Measurements from ENCODE around the gene FAM111B.
"Not testable (repeated sequence)": the region's sequence is repeated elsewhere in the genome, so short reads cannot be mapped to it uniquely, and the experiment has no call there.

Gene FAM111B

DNA sequence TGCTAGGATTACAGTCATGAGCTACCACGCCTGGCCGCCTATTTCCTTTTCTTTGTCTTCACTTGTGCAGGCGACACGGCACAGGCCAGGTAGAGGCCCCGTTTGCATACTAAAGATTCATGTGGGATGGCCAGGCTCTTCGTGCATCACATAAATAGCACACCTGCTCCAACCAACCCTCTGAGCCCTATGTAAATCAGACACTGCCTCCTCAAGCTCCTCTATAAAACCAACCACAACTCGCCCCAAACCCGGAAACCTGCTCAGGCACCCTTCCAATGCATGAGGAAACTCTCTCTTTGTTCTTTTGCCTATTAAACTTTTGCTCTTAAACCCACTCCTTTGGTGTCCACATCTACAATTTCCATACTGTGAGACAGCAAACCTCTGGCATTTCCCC is 9.1 kb upstream of the FAM111B start:
- DNase-seq (ENCODE audit: low read depth, low spot score) = not testable (repeated sequence)

DNA sequence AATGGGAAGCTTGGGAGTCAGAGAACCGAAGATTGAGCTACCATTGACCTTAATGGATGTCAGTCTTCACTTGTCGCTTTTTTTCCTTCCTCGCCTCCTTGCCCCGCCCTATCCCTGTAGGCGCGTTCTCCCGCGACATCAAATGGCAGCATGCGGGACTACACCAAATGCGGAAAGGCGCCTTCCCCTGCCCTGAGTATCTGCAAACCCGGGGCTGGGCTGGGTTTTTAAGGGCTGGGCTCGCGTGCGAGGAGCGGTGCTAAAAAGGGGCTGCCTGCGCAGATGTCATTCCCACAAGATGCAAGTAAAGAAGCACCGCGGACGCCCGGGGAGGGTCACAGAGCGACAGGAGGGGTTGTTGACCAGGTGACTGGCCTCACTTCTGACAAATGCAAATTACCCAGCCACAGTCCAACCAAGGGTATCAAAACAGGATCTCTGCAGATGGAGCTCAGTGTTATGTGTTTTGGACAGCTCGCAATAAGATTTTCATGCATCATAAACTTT is 4.7 kb upstream of the FAM111B start:
- DNase-seq (ENCODE audit: low read depth, low spot score) = peak; percentile 59

DNA sequence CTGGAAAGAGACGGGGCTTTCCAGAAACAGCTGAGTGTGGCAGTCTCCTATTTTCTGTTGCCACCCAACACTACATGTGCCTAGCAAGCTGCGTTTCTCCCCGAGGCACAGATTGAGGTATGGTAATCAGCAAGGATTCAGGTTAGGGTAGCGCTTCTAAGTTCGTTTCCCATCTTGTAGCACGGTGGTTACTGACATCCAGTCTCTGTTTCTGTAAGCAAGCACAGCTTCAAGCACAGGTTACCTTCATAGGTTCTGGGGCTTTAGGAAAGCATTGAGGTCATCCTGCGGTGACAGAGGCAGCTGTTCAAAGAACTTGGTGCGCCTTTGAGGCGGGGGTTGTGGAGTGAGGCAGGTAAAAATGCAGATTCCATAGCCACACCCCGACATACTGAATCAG is 684 bp downstream of the FAM111B start:
- DNase-seq (ENCODE audit: low read depth, low spot score) = not testable (repeated sequence)

DNA sequence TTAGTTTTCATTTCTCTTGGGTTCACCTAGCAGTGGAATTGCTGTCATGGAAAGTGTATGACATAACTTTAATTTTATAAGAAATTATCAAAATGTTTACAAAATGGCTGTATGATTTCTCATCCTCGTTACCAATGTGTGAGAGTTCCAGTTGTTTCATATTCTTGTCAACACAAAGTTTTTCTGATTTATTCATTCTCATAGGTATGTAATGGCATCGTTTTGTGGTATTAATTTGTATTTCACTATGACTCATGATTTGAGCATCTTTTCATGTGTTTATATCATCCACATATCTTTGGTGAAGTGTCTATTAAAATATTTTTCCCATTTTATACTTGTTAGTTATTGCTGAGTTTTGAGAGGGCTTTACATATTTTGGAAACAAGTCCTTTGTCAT is 5.5 kb downstream of the FAM111B start:
- no peak for DNase-seq (ENCODE audit: low read depth, low spot score)

DNA sequence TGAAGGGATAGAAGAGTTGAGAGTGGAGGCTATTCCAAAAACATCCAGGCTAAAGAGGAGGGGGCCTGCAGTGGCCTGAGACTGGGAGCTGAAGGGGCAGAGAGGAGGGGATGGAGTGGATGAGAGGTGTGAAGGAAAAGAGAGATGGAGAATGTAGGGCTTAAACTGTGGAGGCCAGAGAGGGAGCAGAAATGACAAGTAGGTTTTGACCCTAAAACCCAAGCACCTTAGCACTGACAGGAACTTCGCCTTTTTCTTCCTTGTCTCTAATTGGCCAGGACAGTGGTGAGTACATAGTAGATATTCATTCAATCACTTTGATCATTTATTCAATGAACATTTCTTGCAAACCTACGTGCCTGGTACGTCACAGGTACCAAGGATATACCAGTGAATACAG is 7.3 kb downstream of the FAM111B start:
- no peak for DNase-seq (ENCODE audit: low read depth, low spot score)

DNA sequence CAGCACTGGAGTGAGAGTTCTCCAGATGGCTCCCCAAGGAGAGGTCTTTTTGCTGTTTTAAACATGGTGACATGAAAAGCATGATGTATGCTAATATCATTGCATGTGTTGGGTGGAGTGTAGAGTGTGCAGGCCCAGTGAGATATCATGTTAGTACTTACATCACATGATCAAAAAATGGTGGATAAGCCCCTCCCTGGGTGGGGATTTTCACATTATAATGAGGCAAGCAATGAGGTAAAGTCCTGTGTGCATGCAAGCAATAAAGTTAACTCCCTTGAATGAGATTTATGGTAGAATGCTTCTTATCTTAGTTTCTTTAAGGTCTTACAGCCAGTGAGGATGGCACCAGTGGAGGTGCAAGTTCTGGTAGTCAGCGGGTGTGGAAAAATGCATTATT is 8.5 kb downstream of the FAM111B start:
- no peak for DNase-seq (ENCODE audit: low read depth, low spot score)

DNA sequence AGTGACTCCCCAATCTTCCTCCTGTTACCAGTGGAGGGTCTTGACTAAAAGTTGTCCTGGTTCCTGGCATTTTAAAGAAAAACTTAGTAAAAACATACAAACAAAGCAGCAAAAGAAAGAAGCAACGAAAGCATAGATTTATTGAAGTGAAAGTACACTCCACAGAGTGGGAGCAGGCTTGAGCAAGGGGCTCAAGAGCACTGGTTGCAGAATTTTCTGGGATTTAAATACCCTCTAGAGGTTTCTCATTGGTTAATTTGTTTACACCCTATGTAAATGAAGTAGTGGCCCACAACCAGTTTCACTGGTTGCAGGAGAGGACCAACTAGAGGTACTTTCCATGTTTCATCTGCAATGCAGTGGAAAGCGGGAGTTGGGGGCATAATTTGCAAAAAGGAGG is 10.7 kb downstream of the FAM111B start:
- DNase-seq (ENCODE audit: low read depth, low spot score) = no peak

DNA sequence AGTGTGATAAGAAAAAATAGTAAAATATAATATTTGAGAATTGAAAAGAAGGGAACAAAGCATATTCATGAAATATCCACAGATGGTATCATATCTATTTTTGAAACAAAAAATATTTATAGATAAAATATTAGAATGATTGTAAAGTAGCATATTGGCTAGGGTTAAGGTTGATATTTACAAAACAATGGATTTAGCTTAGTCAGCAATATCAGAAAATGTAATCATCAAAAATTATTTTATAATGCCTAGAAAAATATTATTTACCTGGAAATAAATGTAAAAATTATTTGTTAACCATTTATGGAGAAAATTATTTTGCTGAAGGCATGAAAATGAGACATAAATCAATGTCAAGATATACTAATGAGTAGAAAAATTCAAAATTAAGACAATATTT is 12.8 kb downstream of the FAM111B start:
- no peak for DNase-seq (ENCODE audit: low read depth, low spot score)

DNA sequence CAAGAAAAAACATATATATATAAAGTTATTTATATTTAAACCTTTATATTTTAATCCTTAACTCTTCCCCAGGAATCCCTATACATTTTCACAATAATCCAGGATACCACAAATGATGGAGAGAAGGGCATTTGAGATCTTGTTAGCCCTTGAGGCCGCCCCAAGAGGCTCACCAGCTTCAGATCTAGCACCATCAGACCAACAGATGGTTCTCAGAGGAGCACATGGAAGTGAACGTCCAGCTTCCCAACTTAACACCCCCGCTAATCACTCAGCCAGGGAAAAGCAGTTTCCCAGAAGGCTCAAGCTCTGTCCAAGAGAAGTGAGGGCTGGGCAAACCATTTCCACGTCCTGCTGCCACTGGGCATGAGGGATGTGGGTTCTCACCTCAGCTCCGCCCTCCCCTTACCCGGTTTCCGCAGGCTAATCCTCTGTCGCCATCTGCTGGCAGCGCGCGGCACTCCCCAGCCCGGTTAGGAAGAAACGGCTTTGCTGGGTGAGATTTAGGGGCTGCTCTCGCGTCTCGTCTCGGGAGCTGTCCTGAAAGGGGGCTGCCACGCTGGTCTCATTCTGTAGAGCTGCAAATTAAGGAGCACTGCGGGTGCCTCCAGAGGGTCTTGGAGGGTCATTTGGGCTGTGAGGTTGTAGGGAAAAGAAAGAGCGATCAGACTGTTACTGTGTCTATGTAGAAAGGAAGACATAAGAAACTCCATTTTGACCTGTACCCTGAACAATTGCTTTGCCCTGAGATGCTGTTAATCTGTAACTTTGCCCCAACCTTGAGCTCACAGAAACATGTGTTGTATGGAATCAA is 28.8 kb downstream of the FAM111B start:
- DNase-seq (ENCODE audit: low read depth, low spot score) = peak; percentile 30

DNA sequence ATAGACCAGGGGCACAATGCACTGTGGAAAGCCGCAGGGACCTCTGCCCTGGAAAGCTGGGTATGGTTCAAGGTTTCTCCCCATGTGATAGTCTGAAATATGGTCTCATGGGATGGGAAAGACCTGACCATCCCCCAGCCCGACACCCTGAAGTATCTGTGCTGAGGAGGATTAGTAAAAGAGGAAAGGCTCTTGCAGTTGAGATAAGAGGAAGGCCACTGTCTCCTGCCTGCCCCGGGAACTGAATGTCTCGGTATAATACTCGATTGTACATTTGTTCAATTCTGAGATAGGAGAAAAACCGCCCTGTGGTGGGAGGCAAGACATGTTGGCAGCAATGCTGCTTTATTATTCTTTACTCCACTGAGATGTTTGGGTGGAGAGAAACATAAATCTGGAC is 29.5 kb downstream of the FAM111B start:
- DNase-seq (ENCODE audit: low read depth, low spot score) = not testable (repeated sequence)

DNA sequence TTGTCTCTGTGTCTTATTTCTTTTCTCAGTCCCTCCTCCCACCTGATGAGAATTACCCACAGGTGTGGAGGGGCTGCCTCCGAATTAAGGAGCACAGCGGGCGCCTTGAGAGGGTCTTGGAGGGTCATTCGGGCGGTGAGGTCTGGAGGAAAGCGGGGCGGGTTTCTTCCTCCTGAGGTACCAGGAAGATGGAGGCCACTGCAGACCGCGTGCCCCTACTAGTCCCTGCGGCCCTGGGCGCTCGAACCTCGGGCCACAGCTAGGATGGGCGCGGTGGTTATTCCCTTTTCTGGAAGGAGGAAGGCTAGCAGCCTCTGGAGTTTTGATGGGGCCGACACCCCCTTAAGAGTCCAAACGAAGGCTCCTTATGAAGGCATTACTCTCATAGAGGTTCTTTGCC is 30.2 kb downstream of the FAM111B start:
- no peak for DNase-seq (ENCODE audit: low read depth, low spot score)

DNA sequence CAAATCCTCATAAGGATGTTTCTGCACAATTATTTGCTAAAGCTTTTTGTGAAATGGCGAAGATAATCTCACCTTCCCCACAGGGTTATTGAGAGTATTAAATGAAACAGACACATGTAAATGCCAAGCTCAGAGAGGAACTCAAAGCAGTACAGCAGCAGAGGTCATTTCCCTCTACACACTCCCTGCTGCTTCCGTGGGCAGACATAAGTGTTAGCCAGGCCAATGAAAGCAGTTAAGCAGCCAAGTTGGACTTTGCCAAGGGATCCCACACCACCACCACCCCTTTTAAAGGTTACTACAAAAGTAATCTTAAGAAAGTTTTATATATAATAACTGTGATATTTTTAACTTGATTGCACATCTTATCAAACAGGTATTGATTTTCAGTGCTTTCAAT is 31.6 kb downstream of the FAM111B start:
- no peak for DNase-seq (ENCODE audit: low read depth, low spot score)

DNA sequence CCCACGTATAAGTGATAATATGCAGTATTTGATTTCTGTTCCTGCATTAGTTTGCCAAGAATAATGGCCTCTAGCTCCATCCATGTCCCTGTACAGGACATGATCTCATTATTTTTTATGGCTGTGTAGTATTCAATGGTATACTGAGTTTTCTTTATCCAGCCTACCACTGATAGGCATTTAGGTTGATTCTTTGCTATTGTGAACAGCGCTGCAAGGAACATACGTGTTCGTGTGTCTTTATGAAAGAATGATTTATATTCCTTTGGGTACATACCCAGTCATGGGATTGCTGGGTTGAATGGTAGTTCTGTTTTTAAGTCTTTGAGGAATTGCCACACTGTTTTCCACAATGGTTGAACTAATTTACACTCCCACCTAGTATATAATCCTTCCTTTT is 34.2 kb downstream of the FAM111B start:
- no peak for DNase-seq (ENCODE audit: low read depth, low spot score)

DNA sequence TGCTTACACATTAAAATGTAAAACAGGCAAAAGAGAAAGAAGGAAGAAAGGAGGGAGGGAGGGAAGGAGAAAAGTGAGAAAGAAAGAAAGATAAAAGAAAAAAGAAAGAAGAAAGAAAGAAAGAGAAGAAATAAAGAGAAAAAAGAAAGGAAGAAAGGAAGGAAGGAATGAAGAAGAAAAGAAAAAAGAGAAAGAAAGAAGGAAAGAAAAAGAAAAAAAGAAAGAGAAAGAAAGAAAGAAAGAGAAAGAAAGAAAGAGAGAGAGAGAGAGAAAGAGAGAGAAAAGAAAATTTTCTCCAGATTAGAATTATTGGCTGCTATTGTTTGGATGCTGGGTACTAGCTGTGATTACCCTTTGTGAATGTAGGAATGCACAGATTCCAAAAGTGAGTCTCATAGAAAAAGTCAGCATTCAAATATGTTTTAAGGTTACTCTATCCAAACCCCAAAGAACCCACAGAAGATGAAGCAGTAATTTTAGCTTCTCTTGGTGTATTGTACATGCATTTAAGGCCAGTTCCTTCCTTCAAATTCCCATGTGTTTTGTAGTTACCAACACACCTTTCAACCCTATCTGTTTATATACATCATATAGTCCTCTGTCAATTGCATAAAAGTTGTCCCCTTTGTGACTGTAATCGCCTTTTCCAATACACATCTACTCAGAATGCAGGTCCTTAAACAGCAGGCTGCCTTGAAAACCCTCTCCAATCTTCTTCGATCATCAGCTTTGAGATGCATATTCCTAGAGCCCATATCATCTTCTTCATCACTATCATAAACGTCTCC is 34.8 kb downstream of the FAM111B start:
- no peak for DNase-seq (ENCODE audit: low read depth, low spot score)

DNA sequence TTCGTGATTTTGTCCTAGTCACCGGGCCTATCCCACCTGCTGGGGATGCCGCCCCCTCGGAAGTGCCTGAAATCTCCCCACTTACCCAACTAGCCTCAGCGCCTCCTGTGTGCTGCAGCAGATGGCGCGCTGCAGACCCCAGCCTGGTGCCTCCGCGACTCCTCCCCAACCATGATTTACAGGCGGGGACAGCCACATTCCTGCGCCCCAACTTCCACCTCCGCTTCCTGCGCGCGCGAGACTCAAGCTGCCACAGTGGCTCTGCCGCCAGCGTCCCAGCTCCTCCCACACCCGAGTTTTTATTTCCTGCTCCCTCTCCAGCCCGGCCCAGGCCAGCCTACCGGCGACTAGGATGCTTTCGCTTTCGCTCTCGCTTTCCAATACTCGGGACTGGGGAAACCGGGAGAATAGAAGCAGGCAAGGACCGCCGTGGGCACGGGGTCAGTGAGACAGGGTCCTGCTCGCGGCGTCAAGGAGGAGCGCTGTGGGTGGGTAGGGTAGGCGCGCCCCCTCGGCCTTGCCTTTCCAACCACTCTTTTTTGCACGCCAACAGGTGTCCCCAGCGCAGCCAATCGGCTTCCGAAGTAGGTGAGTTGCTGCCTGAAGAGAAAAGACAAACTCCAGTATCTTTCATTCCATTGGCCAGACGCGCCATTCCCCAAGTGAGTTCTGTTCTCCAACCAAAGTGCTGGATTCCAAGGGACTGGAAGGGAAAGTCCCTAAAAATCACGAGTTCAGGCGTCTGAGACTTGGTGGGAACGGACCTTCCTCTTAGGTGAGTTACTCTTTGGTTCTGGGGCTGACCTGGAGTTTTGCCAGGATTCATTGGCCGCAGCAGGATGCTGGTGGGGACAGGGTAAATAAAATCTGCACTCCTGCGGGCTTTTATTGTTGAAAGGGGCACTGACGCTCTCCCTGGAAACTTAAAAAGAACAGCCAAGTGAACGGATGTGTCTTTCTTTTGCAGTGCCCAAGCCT is 35.8 kb downstream of the FAM111B start, which contains the start of gene FAM111A:
TSS of gene FAM111A (plus strand) at position 327 of the 978 bp plus-strand sequence. CDS start 6,017 bp downstream, outside the sequence.
- DNase-seq (ENCODE audit: low read depth, low spot score) = peak; percentile 90

DNA sequence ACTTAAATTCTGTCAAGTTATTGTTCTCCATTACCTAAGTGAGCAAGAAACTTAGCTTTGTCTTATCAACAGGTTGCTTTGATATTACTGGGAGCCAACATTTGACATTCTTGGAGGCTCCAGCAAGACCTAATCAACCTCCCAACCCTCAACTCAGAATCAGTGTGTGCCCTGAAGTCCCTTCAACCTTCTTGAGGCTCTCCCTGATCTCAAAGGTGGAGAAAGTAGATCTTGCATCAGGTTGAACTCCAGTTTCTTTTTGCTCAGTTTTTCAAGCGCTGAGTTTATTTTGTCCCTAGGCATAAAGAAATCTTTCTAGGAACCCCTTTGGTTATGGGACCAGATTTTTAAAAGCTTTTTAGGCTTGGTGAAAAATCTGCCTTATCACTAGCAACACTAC is 37.1 kb downstream of the FAM111B start:
- DNase-seq (ENCODE audit: low read depth, low spot score) = no peak

DNA sequence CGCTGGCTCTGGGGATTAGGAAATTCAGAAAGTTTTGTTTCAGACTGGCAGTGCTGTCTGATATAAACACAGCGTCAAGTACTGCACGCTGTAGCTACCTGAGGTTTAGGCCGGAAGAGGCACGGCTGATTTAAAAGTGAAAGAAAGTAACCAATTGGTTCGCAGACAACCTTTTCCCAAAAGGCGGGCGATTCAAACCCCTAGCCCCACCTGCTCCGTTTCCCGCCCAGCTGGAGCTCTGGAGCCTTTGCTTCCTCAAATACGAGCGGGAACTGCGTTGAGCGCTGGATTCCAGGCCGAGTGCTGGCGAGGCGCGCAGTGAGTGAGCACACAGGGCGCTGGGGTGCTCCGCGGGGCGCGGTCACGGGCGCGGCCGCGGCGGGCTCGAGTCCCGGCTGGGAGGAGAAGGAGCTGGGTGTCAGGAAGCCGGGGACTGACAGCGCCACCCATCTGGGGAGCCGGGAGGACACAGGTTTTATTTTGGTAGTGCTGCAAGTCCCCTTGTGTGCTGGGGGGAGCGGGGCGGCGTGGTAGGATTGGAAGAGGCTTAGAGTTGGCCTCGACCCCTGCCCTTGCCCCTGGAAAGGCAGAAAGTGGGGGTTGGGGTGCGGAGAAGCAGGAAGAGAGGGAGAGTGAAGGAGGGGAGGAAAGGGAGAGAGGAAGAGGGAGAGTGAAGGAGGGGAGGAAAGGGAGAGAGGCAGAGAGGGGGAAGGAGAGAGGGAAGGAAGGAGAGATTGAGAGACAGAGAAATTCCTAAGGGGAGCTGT is 37.7 kb downstream of the FAM111B start:
- DNase-seq (ENCODE audit: low read depth, low spot score) = peak; percentile 80

DNA sequence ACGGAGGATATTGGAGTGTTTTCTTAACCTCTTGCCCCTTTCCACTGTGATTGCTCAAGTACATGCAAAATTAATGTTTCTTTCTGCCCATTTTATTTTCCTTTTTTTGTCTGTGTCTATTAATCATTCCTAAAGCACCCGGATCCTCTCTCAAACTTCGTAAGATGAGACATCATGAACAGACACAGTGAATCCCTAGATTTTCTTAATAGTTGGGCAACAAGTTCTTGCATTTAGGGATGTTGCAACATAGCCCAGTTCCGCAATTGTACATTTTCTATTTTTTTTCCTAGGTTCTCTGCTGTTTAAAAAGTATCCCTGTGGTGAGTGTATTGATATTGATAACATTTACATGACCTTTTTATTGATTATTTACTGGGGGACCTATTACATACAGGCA is 38.5 kb downstream of the FAM111B start:
- DNase-seq (ENCODE audit: low read depth, low spot score) = no peak

DNA sequence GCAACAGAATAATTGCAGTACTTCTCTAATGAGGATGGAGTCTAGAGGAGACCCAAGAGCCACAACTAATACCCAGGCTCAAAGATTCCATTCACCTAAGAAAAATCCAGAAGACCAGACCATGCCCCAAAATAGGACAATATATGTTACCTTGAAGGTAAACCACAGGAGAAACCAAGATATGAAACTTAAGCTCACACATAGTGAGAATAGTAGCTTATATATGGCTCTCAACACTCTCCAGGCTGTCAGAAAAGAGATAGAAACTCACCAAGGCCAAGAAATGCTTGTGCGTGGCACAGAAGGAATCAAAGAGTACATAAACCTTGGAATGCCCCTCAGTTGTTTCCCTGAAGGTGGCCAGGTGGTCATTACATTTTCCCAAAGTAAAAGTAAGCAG is 44.7 kb downstream of the FAM111B start:
- no peak for DNase-seq (ENCODE audit: low read depth, low spot score)

DNA sequence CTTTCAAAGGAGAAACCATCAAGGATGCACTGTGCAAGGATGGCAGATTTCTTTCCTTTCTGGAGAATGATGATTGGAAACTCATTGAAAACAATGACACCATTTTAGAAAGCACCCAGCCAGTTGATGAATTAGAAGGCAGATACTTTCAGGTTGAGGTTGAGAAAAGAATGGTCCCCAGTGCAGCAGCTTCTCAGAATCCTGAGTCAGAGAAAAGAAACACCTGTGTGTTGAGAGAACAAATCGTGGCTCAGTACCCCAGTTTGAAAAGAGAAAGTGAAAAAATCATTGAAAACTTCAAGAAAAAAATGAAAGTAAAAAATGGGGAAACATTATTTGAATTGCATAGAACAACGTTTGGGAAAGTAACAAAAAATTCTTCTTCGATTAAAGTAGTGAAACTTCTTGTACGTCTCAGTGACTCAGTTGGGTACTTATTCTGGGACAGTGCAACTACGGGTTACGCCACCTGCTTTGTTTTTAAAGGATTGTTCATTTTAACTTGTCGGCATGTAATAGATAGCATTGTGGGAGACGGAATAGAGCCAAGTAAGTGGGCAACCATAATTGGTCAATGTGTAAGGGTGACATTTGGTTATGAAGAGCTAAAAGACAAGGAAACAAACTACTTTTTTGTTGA is 45.4 kb downstream of the FAM111B start:
- DNase-seq (ENCODE audit: low read depth, low spot score) = no peak

All from iPS DF 19.7 (cell line).